AG08396 (cell line): ENCODE results near the gene HAS3.
"Not testable (repeated sequence)": the region's sequence is repeated elsewhere in the genome, so short reads cannot be mapped to it uniquely, and the experiment has no call there.

ENCODE experiments used
- DNase-seq: peaks from one replicate; pipeline ENCODE4 v3.0.0; 2012; ENCODE audit warnings: low spot score, mixed read lengths

HAS3 gene

GRCh38 chr16:69145658-69146057 is 40.2 kb downstream of the HAS3 start:
- no peak for DNase-seq

- DNase-seq = not testable (repeated sequence)
These were observed 44.2 kb downstream of the HAS3 start for GRCh38 chr16:69149621-69150020.

DNA sequence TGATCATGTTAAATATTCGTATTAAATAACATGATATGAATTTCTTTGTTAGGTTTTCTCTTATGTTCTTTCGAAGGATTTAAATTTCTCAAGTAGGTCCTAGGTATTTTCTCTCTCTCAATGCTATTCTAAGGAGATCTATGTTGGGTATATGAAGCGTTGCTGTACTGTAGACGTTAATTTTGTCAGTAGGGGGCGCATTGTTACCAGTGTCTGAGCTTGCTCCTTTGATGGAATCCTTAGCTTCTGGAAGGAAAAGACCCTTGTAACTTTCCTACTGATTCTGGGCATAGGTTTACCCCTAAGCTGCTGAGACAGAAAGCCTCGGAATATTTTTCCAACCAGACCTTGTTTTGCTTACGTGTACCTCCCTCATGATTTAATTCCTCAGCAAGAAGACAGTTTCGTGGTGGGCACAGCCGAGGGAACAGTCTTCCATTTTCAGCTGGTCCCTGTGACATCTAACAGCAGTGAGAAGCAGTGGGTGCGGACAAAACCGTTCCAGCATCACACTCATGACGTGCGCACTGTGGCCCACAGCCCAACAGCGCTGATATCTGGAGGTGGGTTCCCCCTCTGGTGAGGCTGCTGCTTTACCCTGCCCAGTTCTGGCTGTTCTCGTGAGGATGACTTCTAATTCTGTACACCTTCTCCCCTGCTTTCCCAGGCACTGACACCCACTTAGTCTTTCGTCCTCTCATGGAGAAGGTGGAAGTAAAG is 44.9 kb downstream of the HAS3 start:
- DNase-seq = peak; percentile 60

DNA sequence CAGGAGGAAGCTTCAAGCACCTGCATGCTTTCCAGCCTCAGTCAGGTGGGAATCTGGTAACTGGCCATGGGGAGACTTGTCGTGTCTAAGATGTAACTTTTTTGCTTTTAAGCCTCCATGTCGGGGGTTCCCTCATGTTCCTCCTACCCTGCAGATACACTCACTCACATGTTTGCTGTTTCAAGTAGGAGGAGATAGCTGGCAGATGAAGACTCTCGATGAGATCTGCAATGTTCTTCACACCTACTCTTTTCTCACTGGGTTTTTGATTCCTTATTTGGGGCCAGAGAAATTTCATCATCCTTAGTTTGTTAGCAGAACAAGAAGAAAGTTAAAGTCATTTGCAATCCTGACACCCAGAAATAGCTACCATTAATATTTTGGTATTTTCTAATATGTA is 51.7 kb downstream of the HAS3 start:
- DNase-seq = no peak

DNA sequence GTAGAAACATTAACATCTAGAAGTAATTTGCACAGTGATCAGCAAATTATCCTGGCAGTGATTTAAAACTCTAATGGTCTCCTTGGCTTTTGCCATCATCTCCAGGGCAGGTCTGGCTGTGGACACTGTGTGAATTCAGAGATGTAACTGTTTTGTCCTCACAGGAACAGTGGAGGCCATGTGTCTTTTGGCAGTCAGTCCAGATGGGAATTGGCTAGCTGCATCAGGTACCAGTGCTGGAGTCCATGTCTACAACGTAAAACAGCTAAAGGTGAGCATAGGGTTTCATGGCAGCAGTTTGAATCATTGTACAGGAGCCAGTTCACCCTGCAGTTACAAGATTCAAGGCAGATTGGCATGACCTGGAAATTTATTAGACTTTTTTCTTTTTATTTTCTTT is 54.7 kb downstream of the HAS3 start:
- DNase-seq = no peak

DNA sequence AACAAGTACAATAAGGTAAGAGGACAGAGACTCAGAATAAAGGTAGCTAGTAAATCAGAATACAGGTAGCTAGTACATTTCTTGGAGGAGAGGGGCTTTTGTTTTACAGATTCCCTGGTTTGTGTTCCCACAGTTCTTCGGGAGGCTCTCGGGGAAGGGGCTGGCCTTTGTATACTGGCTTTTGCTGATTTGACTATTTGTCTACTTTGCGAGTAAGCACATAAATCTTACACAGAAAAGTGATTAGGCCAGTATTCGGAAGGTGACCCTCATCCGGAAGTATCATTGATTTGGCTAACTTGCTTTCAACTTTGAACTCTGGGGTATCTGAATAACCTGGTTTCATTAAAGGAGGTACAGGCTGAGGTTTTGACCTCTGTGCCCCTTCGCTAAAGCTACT is 60.1 kb downstream of the HAS3 start:
- no peak for DNase-seq

DNA sequence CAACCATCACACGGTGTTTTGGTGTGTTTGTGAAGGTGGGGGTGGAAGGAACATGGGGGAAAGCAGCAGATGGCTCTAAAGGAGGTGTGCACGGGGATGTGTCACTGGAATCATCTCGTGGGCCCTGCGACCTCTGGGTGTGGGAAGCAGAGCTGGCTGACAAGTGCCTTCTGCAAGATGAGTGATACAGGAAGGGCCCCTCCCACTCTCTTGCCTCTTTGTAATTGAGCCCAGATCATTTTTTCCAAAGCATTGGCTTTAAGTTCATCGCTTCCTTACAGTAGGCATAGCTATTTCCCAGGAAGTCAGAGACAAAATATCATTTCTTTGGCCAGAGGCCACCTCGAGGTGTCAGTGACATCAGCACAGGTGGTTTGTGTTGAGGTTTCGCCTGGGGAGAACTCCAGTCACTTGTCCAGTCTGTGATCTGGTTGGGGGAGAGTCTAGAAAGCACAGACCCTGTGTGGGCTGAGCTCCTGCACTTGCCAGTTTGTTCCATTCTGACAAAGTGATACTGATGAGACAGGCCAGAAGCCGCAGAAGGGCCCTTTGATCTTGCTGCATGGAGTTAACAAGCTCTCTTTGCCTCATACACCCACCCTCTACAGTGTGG is 60.9 kb downstream of the HAS3 start:
- DNase-seq = peak; percentile 45

DNA sequence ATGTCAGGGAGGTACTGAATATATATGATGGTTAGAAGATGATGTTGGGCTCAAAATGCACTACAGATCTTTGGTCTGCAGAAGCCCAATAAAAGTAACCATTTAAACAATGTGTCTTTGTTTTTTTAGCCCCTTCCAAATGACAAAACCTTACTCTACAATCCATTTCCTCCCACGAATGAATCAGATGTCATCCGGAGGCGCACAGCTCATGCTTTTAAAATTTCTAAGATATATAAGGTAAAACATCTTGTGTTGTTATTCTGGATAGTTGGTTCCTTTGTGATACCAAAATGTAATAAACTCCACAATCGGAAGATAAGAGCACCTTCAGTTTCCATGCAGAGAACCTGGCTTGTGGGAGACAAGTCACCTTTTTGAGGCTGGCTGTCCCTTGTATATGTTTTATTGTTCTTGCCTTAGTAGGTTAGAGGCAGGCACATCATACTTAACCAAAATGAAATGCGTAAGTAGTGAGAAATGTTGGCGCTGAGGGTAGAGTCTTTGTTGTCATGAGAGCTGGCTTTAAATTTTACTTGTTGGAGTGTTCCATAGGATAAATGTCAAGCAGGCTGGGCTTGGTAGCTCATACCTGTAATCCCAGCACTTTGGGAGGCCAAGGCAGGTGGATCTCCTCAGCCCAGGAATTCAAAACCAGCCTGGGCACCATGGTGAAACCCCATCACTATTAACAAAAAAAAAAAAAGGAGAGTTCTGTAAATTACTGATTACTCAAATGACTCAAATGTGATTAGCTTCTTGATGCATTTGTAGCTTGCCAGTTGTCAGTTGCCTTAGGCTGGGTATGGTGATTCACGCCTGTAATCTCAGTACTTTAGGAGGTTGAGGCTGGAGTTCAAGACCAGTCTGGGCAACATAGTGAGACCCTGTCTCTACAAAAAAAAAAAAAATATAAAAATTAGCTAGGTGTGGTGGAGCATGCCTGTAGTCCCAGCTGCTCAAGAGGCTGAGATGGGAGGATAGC is 61.8 kb downstream of the HAS3 start:
- DNase-seq = no peak
